Posterior cingulate gyrus (tissue), 11 donors: ENCODE results near the gene PRKN.

Experiments
- DNase-seq, 10 donors: peaks; one replicate each; pipeline versions ENCODE4 v3.0.0 to v3.0.0-alpha.2; 2020 to 2021; ENCODE audit warnings: mixed read lengths in 3 of 10
- intact Hi-C: fragments of 100-400 bp; cut with DNase I; formaldehyde crosslinking; loops from one replicate; pipeline ENCODE4 v1.15.1; 2023

Gene PRKN

DNA sequence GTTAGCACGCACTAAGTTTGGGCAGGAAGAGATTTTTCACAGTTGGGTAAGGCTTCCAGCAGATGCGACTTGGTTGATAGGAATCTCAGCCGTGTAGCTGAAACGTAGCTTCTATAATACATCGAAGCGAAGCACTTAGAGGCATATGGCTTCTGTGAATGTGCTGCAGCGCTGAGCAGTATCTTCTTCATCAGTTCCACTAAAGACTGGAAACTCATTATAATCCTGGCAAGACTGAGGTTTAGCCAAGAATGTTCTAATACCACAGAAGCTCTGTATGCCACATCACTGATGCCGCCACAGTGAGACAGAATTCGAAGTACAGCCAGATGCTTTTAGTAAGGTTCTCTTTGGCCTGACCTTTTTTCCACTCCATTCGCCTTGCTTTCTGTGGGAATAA lies 773.5 kb downstream of the PRKN start:
- DNase-seq, result no peak
- intact Hi-C loops, result no loop called here

DNA sequence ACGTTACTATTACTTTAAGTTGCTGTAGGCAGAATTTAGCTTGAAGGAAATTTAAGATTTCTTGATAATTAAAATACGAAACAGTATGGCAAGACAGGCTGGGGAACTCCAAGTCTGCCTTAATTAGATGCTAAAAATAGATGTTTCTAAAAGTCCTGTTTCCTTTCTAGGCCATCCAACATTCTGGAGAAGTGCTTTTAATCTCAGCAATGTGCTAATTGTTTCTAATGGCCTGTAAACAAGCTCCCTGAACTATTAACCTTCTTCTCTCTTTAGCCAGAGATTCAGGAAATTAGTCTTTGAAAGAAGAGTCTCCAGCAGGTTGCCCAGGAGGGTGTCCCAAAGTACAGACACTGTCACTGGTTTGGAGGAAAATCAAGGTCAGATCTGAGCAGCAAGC lies 776.4 kb downstream of the PRKN start:
- intact Hi-C loops, result no loop called here

DNA sequence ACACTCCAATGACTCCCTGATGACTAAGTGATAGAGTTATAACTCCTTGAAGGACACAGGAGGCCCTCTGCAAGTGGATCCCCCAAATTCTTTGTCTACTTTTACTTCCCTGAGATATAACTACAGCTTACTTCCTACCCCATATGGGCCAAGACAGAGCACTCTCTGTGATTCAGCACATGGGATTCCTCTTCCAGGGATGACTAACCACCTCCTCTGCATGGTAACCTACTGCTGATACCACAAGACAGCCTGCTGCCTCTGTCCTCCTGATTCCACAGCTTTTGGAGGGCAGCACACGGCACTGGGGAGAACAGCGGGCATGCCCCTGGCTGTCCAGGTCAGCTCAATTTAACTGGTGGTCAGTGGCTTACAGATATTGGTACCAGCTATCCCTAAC lies 778.0 kb downstream of the PRKN start:
- DNase-seq, result no peak
- intact Hi-C loops, result no loop called here

More for the DNA sequence above, 776.4 kb downstream of the PRKN start:
- no peak for DNase-seq

DNA sequence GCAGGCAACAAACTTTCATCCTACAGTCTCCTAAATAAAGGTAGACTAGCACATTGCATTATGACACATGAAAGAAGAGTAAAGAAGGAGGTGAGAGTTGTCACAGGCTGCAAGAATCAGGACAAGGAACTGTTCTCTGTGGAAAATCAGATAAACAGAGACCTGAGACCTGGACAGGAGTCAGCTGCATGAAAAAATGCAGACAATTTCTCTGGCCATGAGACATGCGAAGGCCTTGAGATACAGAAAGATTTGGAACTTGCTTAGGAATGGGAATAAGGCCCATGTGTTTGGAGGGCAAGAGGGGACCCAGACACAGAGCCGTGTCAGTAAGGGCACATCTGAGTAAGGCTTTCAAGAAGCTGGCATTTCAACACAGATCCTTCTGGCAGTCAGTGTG lies 779.1 kb downstream of the PRKN start:
- no peak for DNase-seq
- intact Hi-C loops, result no loop called here

DNA sequence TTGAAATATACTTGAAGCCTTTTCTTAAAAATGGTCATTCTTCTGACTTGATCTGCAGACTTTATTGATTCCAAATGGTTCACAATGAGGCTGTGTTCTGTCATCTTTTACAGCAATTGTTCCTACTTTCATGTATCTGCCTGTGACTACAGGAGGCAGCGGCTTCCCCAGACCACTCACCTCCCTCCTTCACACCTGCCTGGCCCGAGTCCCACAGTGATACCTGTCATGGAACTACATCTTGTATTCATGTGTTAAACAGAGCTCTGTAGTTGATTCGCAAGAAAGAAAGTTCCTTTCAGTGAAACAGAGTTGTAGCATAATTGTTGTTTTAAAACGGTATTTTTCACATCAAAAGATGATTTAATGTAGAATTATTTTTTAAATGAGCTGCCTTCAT lies 780.2 kb downstream of the PRKN start:
- no peak for DNase-seq
- intact Hi-C loops, result no loop called here

DNA sequence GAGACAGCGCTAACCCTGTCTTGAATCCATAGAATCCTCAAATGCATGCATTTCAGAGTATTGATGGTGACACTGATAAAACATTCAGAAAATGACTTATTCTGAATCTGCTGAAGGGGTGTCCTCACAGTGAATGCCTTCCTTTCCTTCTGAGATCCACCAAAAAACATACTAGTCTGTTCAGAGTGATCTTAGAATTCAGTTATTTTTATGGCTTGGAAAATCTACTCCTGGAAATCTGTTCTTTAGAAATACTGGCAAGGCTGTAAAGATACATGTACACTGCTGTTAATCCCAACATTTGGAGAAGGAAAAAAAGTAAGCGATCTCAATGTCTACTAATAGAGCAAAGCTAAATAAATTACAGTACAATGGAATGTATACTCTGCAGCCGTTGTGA lies 781.1 kb downstream of the PRKN start:
- DNase-seq, result no peak
- intact Hi-C loops, result no loop called here

DNA sequence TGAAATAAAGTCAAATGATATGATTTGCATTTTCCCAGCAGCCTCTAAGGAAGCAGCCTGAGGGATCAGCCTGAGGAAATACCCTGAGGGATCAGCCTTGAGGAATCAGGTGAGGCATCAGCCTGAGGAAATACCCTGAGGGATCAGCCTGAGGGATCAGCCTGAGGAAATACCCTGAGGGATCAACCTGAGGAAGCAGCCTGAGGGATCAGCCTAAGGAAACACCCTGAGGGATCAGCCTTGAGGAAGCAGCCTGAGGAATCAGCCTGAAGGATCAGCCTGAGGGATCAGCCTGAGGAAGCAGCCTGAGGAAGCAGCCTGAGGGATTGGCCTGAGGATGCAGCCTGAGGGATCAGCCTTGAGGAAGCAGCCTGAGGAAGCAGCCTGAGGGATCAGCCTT lies 784.0 kb downstream of the PRKN start:
- intact Hi-C loops, result no loop called here
- DNase-seq, result no peak

DNA sequence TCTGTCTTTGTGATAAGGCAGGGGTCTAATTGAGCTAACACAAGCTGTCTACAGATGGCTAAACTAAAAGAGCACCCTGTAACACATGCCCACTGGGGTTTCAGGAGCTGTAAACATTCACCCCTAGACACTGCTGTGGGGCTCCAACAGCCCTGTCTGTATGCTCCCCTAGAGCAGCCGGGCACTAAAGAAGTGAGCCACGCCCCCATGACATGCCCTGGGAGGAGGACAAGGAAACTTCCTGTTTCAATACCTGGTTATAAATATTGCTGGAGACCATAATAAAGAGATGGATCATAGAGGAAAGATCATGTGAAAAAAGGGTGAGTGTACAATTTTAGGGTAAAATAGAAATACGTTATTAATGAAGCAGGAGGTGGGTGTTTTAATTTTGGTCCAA lies 786.0 kb downstream of the PRKN start:
- intact Hi-C loops, result no loop called here
- DNase-seq, result no peak

DNA sequence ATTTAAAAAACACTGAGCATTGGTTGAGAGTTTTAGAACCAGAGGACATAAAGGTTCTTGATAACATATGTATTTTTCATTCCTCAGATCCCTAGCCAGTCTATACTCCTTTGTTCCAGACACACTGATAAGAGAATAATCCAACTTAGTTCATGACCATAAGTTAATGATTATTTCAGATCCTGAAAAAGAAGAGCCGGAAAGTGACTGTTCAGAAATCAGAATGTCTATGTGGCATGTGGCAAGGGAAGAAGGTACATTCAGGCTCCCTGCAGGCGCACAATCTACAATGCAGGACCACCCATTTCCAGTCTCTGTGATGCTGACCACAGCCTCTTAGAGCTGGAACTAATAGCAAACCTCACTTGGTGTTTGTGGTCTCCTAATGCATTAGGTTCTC lies 787.0 kb downstream of the PRKN start:
- intact Hi-C loops, result no loop called here
- DNase-seq, result no peak

DNA sequence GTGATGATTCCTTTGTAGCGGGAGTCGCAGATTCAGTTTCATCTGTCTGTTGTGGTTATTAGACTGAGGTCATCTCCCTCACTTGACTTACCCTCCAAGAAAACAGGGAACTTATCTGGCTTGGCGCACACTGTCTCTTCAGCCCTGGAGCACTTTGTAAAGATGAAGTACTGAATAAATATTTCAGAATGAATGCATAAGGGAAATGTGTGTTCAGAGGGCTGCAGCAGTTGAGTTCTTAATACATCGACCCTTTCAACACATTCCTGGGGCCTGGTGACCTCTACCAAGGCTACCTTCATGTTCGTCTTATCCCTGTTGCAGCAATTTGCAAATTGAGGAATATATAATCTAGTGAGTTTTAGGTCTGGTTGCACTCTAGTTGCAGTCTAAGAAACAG lies 801.2 kb downstream of the PRKN start:
- intact Hi-C loops, result loop anchor here (10.0 kb wide), 1 partner anchor 182 kb away; no protein-coding TSS in a partner anchor
- DNase-seq, result no peak

DNA sequence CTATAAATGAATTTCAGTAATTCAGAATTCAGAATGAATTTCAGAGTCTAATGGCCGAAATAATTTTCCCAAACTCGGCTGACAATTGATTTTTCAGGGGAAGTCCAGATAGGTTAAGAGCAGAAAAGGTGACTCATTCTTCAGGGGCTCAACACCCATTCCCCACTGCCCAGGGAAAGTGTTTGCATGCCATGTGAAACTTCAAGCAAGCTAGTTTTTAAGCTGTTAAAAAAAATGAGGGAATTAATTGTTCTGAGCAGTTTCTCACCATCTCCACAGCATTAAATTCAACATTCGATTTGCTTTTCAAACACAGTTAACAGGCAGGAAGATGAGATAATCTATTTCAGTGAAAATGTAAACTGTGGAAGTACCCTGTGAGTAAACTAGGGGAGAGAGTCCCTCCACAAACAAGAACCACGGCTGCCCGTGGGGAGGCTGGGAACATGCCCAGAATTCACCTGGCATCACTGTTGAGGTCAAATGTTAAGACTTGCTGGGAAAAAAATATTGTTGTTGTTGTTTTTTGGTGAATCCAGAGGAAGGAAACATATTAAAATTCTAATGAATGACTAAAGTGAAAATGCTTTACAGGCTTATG lies 803.0 kb downstream of the PRKN start:
- intact Hi-C loops, result loop anchor here (10.0 kb wide), 1 partner anchor 180 kb away; no protein-coding TSS in a partner anchor
- DNase-seq, result no peak

DNA sequence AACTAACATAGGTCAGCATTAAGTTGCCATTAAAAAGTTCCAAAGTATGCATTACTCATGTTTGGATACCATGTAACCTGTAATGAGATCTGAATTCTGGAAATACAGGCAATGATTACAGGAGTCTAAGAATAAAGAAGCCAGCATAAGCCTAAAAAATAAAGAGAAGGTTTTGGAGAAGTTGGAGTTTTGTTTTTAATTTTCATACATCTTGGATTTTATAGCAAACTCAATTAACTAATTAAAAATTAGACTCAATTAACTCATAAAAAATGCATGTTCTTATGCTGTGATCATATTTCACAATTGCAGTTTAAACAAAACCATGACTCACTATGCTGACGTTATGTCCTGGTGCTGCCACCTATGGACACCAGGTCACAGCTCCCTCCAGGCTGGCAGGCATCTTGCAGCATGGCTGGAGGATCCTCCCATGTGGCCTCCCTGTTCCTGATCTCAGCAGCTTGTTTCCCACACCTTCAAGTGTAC lies 804.9 kb downstream of the PRKN start:
- intact Hi-C loops, result loop anchor here (10.0 kb wide), 1 partner anchor 178 kb away; no protein-coding TSS in a partner anchor
- DNase-seq, result peak in 4 of 10 donors; percentile 11 to 47 (median 28)

DNA sequence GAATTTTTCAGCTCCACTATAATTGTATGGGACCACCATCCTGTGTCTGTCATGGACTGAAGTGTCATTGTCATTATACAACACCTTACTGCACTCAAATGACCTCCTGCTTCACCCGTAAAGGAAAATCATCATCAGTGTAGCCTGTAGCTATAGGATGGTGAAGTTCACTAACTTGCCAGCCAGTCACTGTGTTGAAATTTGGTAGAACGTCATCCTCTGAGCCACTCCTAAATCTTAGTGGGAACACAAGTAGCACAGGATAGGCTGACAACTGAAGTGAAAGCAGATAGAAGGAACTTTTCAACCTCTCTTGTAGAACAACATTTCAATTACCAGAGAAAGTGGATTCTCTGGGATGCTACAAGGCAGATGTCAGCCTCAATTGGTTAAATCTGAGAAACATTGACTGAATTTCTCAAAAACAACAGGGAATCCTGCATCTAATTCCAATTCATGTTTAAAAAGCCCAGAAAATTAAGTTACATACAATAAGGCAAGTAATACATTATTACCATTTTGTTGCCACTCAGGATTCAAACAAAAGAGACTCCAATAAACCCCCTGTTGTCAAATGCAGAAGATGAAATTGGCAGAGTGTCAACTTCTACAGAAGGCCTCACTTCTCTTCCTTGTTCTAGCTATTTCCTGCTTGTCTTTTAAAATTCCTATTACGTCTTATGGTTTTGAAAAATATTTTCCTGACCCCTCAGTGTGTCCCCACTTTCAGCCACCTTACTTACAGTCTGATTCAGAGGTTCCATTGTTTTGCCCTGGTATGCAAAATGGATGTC lies 805.8 kb downstream of the PRKN start:
- intact Hi-C loops, result loop anchor here (10.0 kb wide), 1 partner anchor 177 kb away; no protein-coding TSS in a partner anchor

DNA sequence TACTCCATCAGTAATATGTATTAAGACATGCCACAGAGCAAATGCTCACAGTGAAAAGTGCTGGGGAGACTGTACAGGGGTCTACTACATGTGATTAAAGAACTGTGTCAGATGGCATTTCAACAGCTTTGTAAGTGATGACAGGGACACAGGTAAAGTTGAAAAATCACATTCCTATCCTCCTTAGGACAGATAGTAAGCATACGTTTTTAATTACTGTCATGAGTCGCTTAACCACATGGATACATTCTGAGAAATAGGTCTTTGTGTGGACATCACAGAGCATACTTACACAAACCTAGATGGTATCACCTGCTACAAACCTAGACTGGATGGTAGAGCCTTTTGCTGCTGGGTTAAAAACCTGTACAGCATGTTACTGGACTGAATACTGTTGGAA lies 807.9 kb downstream of the PRKN start:
- intact Hi-C loops, result loop anchor here (10.0 kb wide), 1 partner anchor 175 kb away; no protein-coding TSS in a partner anchor
- no peak for DNase-seq

More for the DNA sequence above, 805.8 kb downstream of the PRKN start:
- no peak for DNase-seq

DNA sequence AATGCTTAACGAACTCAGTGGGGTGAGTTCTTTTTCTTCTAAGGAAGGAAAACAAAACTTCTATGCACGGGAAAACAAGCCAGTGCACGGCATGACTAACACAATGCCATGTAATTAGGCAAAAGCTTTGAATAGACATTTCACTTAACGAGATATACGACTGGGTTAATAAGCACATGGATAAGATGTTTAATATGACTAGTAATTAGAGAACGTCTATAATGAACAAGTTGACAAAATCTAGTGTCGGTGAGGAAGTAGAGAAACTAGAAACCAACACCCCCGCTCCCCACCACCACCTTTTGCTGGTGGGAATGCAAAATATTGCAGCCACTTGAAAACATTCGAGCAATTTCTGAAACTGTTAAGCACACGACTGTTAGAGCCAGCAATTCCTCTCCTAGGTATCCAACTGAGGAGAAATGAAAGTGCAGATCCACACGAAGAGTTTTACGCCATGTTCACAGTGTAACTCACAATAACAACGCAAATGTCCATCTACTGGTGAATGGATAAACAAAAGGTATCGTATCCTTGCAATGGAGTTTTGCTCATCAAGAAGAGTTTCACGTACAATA lies 808.8 kb downstream of the PRKN start:
- intact Hi-C loops, result no loop called here
- no peak for DNase-seq

DNA sequence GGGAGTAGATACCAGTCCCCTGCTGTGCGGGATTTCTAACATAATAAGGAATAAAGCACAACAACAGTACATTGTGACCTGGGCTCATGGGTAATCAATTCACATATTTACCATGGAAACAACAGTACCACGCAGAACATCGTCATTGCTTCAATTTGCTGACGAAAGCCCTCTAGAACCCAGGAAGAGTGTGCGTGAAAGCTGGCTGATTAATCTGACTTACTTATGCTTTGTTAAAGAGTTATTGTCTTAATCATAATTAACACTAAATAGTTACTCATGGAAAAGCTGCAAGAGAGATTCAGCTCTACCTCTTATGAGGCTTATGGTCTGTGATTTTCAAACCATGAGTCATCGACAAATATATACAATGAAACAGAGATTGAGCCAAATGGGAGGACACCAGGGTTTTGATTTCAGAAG lies 809.4 kb downstream of the PRKN start:
- intact Hi-C loops, result no loop called here

DNA sequence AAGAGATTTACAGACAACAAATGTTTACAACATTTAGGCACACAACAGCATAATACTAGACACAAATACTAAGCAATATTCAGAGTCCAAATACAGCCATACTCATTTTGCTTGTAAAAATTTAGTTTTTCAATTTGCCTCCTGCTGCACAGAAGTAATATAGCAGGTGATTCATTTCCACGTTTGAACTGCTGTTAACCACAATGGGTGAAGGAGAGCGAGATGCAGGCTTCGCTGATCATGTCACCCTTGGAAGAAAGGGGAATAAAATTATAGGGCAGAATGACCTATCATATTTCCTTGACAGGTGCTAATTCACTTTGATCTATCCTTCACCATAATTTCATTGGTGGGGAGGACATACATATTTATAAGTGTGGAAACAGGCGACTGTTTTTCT lies 809.9 kb downstream of the PRKN start:
- DNase-seq, result no peak
- intact Hi-C loops, result no loop called here

More for the DNA sequence above, 809.4 kb downstream of the PRKN start:
- no peak for DNase-seq

DNA sequence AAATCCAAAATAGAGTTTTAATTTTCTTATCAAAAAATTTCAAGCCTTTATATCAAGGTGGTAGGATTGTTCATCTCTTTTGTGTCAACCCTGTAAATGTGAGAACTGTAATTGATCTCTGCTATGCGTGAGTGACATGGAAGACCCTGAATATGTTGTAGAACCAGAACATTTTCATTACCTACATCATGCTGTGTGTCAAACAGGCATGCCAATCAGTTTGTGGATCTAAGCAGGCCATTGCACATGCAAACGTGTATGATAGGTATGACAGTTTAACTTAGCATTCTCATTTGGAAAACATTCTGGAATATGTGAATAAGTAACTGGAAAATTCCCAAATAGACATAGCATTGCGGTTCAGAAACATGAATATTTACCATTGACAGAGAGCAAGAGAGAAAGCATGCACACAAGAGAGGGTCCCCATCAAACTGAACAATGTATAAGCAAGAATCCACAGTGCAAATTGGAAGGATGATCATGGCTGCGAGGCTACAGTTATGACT lies 812.1 kb downstream of the PRKN start:
- intact Hi-C loops, result no loop called here
- DNase-seq, result no peak

DNA sequence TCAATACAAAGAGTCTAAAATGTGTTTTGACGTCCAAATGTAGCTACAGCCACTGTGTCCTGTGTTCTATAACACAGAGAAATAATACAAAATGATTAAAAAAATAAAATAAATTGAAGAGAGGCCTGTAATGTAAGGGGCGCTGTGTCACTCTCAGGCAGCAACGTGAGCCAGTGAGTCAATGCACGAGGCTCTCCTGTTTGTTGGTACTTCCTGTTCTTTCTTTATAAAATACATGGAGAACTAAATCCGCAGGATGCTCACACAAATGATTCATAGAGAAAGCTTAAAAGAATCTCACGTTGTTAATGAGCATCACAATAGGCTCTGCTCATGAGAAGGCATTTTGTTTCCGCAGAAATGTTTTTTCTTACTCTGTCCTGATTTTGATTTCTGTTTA lies 818.7 kb downstream of the PRKN start:
- no peak for DNase-seq
- intact Hi-C loops, result no loop called here

DNA sequence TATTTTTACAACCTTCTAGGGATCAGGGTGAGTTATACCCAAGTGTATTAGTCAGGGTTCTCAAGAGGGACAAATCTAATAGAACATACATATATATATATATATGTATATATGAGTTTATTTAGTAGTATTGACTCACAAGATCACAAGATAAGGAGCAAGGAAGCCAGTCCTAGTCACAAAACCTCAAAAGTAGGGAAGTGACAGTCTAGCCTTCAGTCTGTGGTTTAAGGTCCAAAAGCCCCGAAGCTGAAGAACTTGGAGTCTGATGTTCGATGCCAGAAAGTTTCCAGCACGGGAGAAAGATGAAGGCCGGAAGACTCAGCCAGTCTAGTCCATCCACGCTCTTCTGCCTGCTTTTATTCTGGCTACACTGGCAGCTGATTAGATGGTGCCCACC lies 821.0 kb downstream of the PRKN start:
- intact Hi-C loops, result no loop called here
- no peak for DNase-seq

DNA sequence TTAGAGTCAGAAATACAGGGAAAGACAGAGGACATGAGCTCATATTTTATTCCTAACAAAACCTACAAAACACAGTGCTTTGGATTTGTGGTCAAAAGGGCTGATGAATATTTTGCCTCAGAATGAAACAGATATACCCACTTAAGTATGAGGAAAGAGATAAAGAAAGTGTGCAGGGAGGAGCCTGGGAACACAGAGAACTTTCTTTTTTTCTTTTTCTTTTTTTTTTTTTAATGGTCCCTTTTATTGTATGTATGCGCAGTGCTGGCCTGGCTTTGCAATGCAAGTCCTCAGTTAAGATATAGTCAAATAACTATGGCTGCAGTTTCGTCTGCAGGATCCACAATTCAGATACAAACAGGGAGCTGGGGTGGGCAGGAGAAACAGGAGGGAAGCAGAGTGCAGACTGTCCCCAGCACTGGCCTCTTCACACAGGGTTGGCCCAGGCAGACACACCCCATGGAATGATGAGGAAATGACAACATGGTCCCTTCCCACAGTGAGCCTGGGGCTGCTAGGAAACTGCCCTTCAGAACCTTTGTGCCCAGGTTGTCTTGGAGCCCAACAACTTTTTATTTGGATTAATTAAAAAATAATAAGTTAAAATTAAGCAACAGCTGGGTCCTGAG lies 823.9 kb downstream of the PRKN start:
- DNase-seq, result no peak
- intact Hi-C loops, result no loop called here
